ENCODE data around the gene SIGLEC7. TPM values are rescaled to one million over a fixed set of nuclear protein-coding genes. Genes with fewer than 3 reads are reported as not detected.

Gene SIGLEC7
- total and polyA plus RNA-seq, 3 donors from 2014 or later, result 0.79 to 2.0 (median 1.2) TPM

DNA sequence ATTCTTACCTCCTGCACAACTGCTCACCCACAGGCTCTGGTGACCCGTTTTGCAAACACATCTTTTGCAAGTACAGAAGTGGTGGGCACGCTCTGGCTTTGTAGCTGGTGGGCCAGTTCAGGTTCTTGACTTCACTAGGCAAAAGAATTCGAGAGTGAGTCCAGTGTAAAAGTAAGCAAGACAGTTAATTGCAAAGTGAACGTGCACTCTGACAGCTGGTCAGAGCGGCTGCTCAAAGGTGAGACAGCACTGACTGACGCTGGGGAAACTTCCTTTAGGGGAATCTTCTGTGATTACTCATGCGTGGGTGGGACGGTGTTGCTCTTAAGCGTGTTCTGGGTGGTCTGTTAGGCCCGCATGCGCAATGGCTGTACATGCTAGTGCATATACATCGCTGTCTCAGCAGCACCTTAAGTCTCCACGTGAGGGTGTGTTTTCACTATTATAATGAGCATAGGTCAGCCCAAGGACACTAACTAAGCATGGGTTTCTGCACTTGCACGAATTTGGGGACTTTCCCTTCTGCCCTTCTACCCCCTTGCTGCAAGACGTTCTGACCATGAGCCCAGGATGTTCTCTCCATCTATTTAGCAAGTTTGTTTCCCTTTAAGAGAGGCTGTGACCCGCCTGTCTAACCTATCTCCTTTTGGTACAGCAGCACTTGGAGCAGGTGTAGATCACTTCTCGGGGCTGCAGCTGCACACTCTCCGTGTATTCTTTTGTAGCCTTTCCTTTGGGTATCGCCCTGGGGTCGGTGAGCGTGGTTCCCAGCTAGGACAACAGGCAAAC lies 52.6 kb downstream of the SIGLEC7 start:
- DNase-seq, result peak; percentile 23
- H3K9me3 ChIP-seq, result no peaks in the 10 kb centered on the region
- H3K27ac ChIP-seq, result no peak overlapping the region
- intact Hi-C loops (cut with DNase I; ENCODE audit: low total_unique reads), result no loop called here
- peaks cover 3% of the 10 kb centered on the region for H3K4me1 ChIP-seq
- no peaks in the 10 kb centered on the region for H3K27me3 ChIP-seq
- 23 to 24% methylated on average over 15 to 21 of the region's 21 CpGs for WGBS, 2 donors
- H3K36me3 ChIP-seq (ENCODE audit: low read depth, missing control alignments), result no peaks in the 10 kb centered on the region
- no peak overlapping the region for H3K4me3 ChIP-seq
- TF ChIP-seq POLR2A (IDR thresholded peaks at IDR 0.05), result no peak
- no peak for TF ChIP-seq CTCF (IDR thresholded peaks at IDR 0.05)

- H3K36me3 ChIP-seq (ENCODE audit: low read depth, missing control alignments), result no peaks in the 10 kb centered on the region
- H3K27me3 ChIP-seq, result no peaks in the 10 kb centered on the region
- no peak for DNase-seq
- peaks cover 3% of the 10 kb centered on the region for H3K4me1 ChIP-seq
- H3K27ac ChIP-seq, result no peak overlapping the region
- no peak overlapping the region for H3K4me3 ChIP-seq
- no peaks in the 10 kb centered on the region for H3K9me3 ChIP-seq
- intact Hi-C loops (cut with DNase I; ENCODE audit: low total_unique reads), result no loop called here
- TF ChIP-seq CTCF (IDR thresholded peaks at IDR 0.05) (no peak), POLR2A (IDR thresholded peaks at IDR 0.05) (no peak)
- 55 to 69% methylated on average over 5 to 9 of the region's 9 CpGs for WGBS, 2 donors
These were observed 53.1 kb downstream of the SIGLEC7 start for GRCh38 chr19:51195316-51195586.

DNA sequence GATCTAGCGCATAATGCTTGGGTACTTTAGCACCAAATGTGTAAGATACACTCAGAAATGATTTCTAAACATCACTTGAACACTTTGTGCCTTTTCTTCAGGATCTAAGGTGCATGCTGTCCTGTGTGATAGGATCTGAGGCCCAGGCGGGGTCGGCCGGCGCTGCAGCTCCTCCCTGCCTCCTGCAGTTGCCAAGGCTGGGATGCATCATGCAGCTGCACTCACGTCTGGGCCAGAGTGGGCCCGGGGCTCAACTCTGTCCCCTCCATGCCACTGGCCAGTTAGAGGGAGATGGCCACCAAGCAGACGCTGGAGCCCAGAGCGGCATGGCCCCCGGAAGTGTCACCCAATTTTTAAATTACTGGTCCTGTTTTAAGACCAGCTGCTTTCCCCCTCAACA lies 53.5 kb downstream of the SIGLEC7 start:
- Histone ChIP-seq H3K27ac (no peak overlapping the region), H3K36me3 (ENCODE audit: low read depth, missing control alignments) (no peaks in the 10 kb centered on the region), H3K4me3 (no peak overlapping the region), H3K27me3 (no peaks in the 10 kb centered on the region), H3K9me3 (no peaks in the 10 kb centered on the region), H3K4me1 (peaks cover 3% of the 10 kb centered on the region)
- TF ChIP-seq CTCF (IDR thresholded peaks at IDR 0.05) (no peak), POLR2A (IDR thresholded peaks at IDR 0.05) (no peak)
- WGBS, 2 donors, result 57 to 58% methylated on average over 4 to 10 of the region's 10 CpGs
- intact Hi-C loops (cut with DNase I; ENCODE audit: low total_unique reads), result no loop called here
- DNase-seq, result no peak

DNA sequence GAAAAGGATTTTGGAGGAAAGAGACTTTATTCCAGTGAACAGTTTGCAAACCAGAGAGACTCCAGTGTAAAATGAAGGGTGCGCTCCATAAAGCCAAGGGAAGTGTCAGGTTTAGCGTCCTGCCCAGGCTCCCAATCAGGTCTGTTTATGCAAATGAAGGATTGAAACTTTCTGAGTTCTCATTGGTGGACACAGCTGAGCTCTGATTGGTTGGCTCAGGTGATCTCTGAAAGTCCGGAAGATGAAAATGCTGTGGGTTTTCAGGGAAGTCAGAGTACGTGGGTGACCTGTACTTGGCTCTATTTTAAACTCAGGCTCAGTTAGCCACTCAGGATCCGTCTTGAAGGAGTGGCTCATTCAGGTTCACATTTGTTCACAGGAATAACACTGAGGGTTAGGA lies 54.1 kb downstream of the SIGLEC7 start:
- no peaks in the 10 kb centered on the region for H3K36me3 ChIP-seq (ENCODE audit: low read depth, missing control alignments)
- WGBS, 2 donors, result 41 to 75% methylated on average over 5 of the region's 5 CpGs
- no peak overlapping the region for H3K27ac ChIP-seq
- DNase-seq, result peak; percentile 63
- H3K4me3 ChIP-seq, result peak overlapping the region in 1 of 2 donors; percentile 23
- TF ChIP-seq POLR2A (IDR thresholded peaks at IDR 0.05) (no peak), CTCF (IDR thresholded peaks at IDR 0.05) (no peak)
- intact Hi-C loops (cut with DNase I; ENCODE audit: low total_unique reads), result no loop called here
- H3K9me3 ChIP-seq, result no peaks in the 10 kb centered on the region
- no peaks in the 10 kb centered on the region for H3K27me3 ChIP-seq
- peaks cover 3% of the 10 kb centered on the region for H3K4me1 ChIP-seq

GRCh38 chr19:51198641-51199040 lies 56.5 kb downstream of the SIGLEC7 start:
- H3K27me3 ChIP-seq, result no peaks in the 10 kb centered on the region

More at GRCh38 chr19:51198641-51199040, 56.5 kb downstream of the SIGLEC7 start:
- peak overlapping the region in 1 of 2 donors; percentile 73 for H3K27ac ChIP-seq
- H3K36me3 ChIP-seq (ENCODE audit: low read depth, missing control alignments), result no peaks in the 10 kb centered on the region
- no peaks in the 10 kb centered on the region for H3K9me3 ChIP-seq
- no peak overlapping the region for H3K4me3 ChIP-seq
- peaks cover 3% of the 10 kb centered on the region for H3K4me1 ChIP-seq
- TF ChIP-seq CTCF (IDR thresholded peaks at IDR 0.05) (no peak), POLR2A (IDR thresholded peaks at IDR 0.05) (no peak)
- DNase-seq, result no peak
- WGBS, 2 donors, result 75 to 86% methylated on average over 8 to 9 of the region's 9 CpGs
- intact Hi-C loops (cut with DNase I; ENCODE audit: low total_unique reads), result no loop called here
